GM21737 (cell line): ENCODE data around the gene TAS2R50.

ENCODE experiments used
- ATAC-seq: cut with Tn5 transposase; IDR thresholded peaks from one replicate; pipeline ENCODE4 v1.9.1; 2021; ENCODE audit warnings: mild to moderate bottlenecking, moderate library complexity; ENCODE audit not compliant: unreplicated experiment

TAS2R50 gene

DNA sequence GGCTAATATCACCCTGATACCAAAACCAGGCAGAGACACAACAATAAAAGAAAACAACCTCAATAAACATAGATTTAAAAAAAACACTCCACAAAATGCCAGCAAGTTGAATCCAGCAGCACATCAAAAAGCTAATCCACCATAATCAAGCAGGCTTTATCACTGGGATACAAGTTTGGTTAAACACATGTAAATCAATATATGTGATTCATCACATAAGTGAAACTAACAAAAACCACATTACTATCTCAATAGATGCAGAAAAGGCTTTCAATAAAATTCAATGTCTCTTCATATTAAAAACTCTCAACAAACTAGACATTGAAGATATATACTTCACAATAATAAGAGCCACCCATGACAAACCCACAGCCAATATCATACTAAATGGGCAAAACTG lies 30.6 kb downstream of the TAS2R50 start:
- ATAC-seq = no peak

DNA sequence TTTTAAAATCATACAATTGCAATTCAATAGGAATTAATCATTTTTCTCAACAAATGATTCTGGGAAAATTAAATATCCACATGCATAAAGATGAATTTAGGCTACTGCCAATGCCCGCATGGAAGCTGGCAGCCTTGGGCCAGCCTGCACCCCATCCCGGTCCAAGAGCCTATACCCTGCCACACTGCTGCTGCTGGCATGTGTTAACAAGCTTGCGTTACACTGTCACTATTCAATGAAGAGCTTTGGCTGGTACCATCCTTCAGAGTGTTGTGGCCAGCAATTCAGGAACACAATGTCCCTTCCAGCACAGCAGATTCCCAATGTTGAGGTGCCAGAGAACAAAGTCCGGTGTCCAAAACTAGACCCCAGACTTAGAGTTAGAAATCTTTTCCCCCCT lies 34.1 kb downstream of the TAS2R50 start:
- ATAC-seq = no peak

DNA sequence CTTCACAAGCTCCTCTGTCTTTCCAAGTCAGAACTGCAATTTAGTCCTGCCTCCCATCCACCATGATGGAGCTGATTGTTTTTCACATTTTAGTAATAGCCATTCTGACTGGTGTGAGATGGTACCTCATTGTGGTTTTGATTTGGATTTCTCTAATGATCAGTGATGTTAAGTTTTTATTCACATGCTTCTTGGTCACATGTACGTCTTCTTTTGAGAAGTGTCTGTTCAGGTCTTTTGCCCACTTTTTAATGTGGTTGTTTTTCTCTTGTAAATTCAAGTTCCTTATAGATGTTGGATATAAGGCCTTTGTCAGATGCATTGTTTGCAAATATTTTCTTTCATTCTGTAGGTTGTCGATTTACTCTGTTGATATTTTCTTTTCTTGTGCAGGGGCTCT lies 43.5 kb downstream of the TAS2R50 start:
- no peak for ATAC-seq

DNA sequence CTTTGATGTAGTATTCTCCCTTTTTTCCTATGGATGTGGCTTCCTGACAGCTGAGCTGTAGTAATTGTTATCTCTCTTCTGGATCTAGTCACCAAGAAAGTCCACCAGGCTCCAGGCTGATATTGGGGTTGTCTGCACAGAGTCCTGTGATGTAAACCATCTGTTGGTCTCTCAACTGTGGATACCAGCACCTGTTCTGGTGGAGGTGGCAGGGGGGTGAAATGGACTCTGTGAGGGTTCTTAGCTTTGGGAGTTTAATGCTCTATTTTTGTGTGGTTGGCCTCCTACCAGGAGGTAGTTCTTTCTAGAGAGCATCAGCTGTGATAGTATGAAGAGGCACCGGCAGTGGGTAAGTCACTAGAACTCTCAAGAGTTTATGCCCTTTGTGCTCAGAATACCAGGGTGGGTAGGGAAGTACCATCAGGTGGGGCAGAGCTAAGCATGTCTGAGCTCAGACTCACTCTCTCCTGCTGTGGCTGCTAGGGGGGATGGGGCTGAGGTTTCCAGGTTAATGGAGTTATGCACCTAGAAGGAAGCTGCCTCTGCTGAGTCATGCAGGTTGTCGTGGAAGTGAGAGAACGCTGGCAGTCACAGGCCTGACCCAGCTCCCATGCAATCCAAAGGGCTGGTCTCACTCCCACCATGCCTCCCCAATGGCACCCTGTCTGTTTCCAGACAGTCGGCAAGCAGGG lies 44.6 kb downstream of the TAS2R50 start:
- ATAC-seq = no peak

DNA sequence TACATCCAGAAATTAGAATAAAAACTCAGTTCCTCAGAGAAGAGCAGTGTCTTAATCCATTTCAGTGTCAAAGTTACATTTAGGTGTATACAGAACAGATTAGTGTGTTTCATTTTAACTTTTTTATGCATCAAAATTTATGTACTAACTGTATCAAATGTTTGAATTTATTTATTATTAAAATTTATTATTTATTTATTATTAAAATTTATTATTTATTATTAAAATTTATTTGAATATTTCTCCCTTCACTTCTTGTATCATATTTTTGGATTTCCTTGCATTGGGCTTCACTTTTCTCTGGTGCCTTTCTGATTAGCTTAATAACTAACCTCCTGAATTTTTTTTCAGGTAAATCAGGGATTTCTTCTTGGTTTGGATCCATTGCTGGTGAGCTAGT lies 45.3 kb downstream of the TAS2R50 start:
- ATAC-seq = no peak

DNA sequence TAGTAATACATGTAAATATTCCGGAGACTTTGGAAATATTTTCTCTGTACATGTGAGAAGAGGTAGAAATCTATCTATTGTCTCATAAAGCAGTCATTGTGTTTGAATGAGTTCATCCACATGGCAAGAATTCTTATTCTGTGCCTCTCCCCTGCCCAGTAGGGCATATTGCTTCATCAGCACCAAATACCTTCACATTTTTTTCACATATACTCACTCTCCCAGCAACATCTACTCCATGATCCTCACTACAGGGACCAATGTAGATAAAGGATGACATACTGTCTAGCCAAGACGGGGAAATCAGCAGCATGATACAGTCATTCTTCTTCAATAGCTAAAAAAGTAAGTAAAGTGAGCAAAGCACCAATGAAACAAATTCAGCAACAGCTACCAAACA lies 46.3 kb downstream of the TAS2R50 start:
- ATAC-seq = no peak

DNA sequence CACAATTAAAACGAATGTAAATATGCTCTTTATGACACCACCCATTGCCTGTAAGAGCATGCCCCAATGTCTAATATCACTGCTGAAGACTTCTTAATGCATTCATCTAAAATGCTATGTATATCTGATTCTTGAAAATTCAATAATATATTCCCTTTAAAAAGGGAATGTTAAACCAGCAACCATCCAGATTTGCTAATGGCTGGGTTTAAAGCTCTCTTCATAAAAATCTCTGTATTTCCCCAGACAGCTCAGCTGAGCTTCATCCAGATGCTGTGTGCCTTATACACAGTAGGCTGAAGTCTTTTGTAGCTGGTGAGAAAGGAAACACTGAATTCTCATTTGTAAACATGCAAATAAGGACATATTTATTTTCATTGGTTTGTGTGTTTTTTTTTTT lies 47.5 kb downstream of the TAS2R50 start, which contains the start of gene TAS2R14:
TSS of gene TAS2R14 (minus strand) at position 101 of the 400 bp plus-strand sequence. CDS start at position 45, 56 bp downstream.
- ATAC-seq = no peak

DNA sequence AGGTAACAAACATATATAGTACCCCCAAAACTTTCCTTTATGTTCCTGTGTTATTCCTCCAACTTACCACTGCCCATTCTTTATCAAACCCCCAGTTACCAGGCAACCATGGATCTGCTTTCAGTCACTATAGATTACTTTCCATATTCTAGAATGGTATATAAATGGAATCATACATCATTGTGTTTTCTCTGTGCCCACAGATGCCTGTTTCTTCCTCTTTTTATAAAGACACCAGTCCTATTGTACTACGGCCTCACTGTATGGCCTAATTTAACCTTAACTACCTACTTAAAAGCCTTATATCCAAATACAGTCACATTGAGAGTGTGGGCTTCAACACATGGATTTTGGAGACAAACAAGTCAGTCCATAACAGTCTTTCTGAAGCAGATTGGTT lies 50.2 kb downstream of the TAS2R50 start:
- no peak for ATAC-seq
